Fibroblast of mammary gland (primary cell): ENCODE measurements around the gene EMP1.
A peak's percentile ranks its signal among the peaks of the same experiment; 100 is the strongest.

ENCODE experiments used
- DNase-seq: peaks from one replicate; pipeline ENCODE4 v3.0.0-alpha.2; 2010; ENCODE audit warnings: low read depth
- H3K4me3 ChIP-seq: 2 replicates; pipeline ENCODE4 v1.5.1; 2011; ENCODE audit warnings: low read depth, mild to moderate bottlenecking, low read length, moderate library complexity; ENCODE audit not compliant: control insufficient read depth
- CTCF ChIP-seq: conservative IDR thresholded peaks from 2 replicates; pipeline ENCODE4 v1.5.1; 2011; ENCODE audit warnings: low read depth, low read length, inconsistent platforms; ENCODE audit not compliant: control insufficient read depth, insufficient read depth

The EMP1 gene

GRCh38 chr12:13178568-13179210 is 17.8 kb upstream of the EMP1 start:
- no peak overlapping the region for H3K4me3 ChIP-seq
- DNase-seq, result peak; percentile 80
- no peak for TF ChIP-seq CTCF

DNA sequence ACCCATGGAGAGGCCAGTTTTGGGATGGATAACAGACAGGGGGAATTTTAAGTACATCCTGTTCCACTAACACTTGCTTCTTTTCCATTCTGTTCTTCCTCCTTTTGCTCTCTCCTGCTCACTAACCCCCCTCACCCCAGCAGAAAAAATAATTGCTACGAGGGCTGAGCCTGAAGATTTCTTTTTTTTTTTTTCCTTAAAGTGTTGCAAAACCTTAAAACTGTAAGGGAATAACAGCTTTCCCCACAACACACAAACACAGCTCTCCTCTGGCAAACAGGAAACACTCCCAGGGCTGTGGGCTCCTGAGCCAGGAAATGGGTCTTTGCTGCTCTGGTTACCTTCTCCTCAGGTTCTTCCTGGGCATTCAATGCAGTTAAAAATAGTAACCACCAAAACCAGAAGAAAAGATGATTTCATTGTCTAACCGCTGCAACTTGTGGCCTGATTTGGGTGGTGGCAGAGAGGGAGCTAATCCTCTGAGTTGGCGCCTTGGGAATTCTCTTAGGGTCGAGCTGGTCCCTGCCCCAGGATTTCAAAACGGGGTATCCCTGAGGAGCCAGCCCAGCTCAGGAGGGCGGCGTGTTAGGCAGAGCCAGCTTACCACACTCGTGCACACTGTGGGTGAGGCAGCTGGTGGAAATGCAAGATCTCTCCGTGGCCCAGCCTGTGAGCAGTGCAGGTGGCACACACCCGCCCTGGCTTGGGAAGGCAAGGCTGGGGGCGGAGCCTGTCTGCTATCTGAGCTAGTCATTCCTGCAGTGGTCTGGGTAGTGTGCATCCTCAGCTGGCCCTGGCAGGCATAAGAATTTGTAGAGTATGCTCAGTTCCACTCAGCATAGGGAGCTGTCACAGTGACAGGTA is 17.1 kb upstream of the EMP1 start:
- H3K4me3 ChIP-seq, result no peak overlapping the region
- no peak for TF ChIP-seq CTCF
- peak; percentile 52 for DNase-seq

- no peak overlapping the region for H3K4me3 ChIP-seq
- no peak for TF ChIP-seq CTCF
- DNase-seq, result no peak
Measured at GRCh38 chr12:13181375-13182070, 15.0 kb upstream of the EMP1 start.

DNA sequence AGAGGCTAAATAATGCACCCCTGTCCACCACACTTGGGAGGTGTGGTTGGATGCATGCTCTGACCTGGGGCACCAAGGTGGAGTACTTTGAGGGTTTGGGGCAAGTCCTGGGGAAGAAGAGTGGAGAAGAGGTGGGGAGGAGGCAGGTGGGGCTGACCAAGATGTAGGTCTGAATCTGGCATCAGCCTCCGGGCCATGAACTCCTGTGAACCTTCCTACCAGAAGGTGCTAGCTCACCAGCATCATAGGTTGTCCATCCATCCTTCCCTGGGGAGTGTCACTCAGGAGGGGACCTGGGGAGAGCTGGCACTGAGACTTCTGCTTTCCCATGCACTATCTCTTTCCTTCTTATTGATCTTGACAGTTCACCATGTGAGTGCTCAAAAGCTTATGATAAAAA is 13.6 kb upstream of the EMP1 start:
- TF ChIP-seq CTCF, result no peak
- H3K4me3 ChIP-seq, result no peak overlapping the region
- no peak for DNase-seq

- peak; percentile 55 for DNase-seq
- H3K4me3 ChIP-seq, result no peak overlapping the region
- no peak for TF ChIP-seq CTCF
Measured at GRCh38 chr12:13183620-13184019, 12.9 kb upstream of the EMP1 start.

DNA sequence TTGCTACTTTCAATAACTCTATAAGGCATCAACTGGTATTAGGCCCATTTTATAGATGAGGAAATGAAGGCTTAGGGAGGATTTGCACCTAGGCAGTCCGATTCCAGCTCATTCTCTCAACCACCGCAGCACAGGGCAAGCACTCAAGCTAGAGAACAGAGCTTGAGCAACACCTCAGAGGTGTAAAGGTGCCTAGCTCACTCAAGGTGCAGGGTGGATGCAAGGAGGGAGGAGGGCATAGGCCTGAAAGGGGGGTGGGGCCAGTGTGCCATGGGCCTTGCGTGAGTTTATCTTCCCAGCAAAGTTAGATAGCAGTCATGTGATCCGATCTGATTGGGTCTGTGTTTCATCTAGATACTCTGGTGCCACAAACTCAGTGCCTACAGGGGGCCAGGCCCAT is 10.2 kb upstream of the EMP1 start:
- no peak for DNase-seq
- TF ChIP-seq CTCF, result no peak

More for the DNA sequence above, 10.2 kb upstream of the EMP1 start:
- H3K4me3 ChIP-seq, result no peak overlapping the region
